Germinal center (tissue), 1 donor: ENCODE measurements around the gene RIPOR2.
A peak's percentile ranks its signal among the peaks of the same experiment; 100 is the strongest.
"Not testable (repeated sequence)": the region's sequence is repeated elsewhere in the genome, so short reads cannot be mapped to it uniquely, and the experiment has no call there.

Experiments used
- DNase-seq: peaks from one replicate; pipeline ENCODE4 v3.0.0; 2012; ENCODE audit warnings: mixed read lengths, low spot score

The RIPOR2 gene

DNA sequence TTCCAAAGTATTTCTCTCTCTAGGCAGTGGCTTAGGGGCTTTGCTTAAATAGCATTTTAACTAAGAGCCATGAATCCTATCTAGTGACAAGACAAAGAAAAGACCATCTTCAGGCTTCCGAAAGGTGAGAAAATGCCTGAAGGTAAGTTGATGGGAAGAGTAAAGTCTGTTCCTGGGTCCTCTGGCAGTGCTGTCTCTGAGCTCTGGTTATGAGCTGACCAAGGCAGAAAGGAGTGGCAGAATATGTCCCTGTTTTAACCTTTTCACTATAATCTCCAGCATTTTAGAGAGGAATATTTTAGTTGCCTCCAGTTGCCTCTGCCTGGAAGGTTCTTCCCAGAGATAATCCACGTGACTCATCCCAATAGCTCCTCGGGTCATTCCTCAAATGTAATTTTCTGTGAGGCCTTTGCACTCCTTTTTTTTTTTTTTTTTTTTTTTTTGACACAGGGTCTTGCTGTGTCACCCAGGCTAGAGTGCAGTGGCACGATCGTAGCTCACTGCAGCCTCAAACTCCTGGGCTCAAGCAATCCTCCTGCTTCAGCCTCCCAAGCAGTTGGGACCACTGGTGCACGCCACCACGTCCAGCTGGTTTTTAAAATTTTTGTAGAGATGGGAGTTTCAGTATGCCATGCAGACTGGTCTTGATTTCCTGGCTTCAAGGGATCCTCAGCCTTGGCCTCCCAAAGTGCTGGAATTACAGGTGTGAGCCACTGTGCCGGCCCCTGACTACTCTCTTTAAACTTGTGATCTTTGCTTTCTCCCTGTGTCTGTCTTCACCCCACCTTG is 133.3 kb downstream of the RIPOR2 start:
- DNase-seq, result no peak

- no peak for DNase-seq
These were observed 136.2 kb downstream of the RIPOR2 start for GRCh38 chr6:24799541-24799915.

DNA sequence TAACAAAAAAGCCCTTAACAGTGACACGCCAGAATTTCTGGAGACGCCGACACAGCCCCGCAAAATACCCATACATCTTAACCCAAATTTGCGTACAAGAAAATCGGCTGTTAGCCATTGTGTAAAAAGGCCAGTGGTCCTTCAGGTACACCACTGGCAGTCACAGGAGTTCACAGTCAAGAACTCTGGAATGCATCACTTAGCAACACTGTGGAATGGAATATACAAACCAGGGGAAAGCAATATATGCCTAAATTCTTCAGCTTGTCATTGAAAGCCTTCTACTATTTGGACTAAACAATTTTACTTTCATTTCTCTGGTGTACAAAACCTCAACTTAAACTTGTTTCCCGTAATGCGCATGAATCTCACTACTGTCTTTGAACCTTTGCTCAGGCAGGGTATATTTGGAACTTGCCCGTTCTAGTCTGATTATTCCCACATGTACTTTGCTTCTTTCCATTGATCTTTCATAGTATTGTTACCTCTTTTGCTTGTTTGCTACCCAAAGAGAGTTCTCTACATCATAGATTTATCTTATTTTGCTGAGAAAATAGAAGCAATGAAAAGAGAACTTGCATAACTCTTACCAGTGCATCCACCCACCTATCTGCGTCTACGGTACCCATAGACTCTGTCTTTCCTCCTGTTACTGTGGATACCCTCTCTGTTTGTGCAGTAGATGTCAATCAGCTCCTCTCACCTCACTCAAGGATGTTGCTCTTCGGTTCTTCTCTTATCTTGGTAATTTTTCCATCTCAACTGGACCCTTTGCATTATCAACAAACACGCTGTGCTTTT is 136.8 kb downstream of the RIPOR2 start, which contains the start of gene ARMH2:
Gene ARMH2, minus strand, starts transcription at position 178 of the 801 bp plus-strand sequence. Its CDS starts 60 bp downstream, at position 118.
- no peak for DNase-seq

DNA sequence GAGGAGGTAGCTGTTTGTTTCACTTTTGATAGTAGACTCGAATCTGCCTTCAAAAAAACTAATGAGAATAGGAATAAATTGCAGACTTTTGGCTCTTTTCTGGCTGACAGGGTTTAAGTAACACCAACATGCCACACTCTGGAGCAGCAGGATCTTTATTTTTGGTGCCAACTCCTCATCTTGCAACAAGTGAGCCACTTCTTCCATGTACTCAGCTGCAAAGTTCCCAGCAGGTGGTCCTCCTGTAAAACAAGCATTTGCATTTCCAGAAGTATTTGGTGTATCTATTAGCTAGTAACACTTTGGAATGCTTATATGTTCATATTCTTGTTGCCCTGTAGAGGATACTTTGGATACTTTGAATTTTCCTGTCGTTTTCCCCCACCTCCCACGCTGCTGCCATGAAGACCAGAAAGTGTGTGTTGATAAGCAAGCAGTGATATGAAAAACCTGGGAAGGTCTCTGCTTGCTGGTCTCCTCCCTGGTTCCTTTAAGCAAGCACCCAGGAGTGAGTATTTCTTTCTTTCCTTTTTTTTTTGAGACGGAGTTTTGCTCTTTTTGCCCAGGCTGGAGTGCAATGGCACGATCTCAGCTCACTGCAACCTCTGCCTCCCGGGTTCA is 138.1 kb downstream of the RIPOR2 start:
- no peak for DNase-seq

DNA sequence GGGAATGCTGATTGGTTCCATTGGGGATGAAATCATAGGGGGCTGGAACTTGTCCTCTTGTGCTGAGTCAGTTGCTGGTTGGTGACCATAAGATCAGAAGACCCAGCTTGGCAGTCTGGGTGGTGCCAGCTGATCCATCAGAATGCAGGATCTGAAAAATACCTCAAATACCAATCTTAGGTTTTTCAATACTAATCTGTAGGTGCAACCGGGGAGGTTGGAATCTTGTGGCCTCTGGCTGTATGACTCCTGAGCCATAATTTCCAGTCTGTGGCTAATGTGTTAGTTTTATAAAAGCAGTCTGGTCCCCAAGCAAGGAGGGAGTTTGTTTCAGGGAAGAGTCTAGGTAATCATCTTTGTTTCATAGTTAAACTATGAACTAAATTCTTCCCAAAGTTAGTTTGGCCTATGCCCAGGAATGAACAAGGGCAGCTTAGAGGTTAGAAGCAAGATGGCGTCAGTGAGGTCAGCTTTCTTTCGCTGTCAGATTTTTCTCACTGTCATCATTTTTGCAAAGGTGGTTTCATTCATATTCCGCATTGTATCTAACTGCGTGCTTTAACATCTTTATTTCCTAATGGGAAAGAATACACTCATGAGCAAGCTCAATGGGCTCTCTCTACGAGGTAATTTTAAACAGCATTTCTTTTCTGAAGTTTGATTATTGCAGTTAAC is 139.0 kb downstream of the RIPOR2 start:
- no peak for DNase-seq

GRCh38 chr6:24795106-24795505 is 140.7 kb downstream of the RIPOR2 start:
- DNase-seq, result no peak

GRCh38 chr6:24788031-24788665 is 147.6 kb downstream of the RIPOR2 start:
- DNase-seq, result no peak

DNA sequence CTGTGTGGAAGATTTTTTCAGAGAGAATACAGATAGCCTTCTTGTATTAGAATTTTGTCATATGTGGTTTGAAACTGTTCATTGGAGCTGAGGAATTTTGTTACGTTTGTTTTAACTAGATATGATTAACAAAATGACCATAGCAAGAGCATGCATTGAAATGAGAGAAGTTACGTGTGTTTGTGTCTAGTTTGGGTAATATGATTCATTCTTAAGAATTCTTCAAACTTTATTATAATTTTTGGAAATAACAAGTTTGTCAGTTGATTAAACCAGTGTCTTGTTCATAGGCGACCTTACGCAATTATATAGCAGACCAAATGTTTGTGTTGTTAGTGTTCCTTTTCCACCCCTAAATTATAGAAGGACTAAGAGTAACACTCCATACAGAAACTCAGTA is 155.6 kb downstream of the RIPOR2 start:
- DNase-seq, result no peak

DNA sequence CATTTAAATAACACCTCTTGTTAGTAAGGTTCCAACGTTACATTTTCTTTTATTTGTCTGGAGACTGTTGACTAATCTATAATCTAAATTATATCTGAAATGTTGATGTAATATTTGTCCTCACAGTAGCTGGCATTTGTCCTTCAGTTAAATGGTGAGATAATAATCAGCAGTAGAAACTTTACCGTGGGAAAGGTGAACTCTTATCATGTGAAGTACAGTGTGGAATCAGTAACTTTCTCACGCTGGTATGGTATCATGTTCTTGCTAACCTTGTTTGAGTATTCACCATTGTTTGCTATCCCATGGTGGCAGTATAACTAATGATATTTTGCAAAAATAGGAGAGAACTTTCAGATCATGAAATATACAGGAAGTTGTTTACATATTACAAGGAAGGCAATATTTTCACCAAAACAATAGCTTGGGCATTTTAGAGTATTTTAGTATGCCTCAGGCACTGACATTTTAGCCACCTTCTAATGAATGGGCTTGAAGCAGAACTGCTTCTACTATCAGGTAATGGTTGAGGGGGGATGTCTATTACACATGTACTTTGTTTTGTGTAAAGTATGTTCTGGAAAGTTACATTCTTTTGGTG is 156.2 kb downstream of the RIPOR2 start:
- DNase-seq, result no peak

- DNase-seq, result no peak
These were observed 156.9 kb downstream of the RIPOR2 start for GRCh38 chr6:24778878-24779277.

DNA sequence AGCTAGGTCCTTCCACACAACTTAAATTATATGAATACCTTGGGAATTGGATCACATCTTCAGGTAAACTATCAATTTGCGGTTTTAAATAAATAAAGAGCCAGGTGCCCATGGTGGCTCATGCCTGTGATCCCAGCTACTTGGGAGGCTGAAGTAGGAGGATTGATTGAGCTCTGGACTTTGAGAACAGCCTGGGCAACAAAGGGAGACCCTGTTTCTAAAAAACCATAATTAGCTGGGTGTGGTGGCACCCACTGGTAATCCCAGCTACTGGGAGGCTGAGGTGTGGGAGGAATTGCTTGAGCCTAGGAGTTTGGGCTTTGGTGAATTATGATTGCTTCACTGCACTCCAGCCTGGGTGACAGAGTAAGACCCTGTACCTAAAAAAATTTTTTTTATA is 157.6 kb downstream of the RIPOR2 start:
- DNase-seq, result no peak

GRCh38 chr6:24777227-24777626 is 158.5 kb downstream of the RIPOR2 start:
- DNase-seq, result no peak

- DNase-seq, result no peak
These were observed 160.2 kb downstream of the RIPOR2 start for GRCh38 chr6:24775520-24776058.

- peak; percentile 97 for DNase-seq
These were observed 160.9 kb downstream of the RIPOR2 start, which contains the start of gene GMNN for GRCh38 chr6:24774696-24775519. Gene GMNN (plus strand): TSS chr6:24774937. CDS start chr6:24777247, 2,310 bp downstream.

DNA sequence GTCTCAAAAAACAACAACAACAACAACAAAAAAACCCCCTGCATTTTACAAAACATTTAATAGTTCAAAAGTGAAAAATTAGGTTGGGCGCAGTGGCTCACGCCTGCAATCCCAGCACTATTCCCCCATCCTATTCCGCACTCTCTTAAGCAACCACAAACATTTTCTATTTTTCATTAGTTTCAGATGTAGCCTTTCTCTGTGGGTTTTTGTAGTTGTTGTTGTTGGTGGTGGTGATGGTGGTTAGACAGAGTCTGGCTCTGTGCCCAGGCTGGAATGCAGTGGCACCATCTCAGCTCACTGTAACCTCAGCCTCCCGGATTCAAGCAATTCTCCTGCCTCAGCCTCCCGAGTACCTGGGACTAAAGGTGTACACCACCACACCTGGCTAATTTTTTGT is 167.4 kb downstream of the RIPOR2 start:
- no peak for DNase-seq

- DNase-seq, result peak; percentile 57
These were observed 168.9 kb downstream of the RIPOR2 start for GRCh38 chr6:24766680-24767462.

DNA sequence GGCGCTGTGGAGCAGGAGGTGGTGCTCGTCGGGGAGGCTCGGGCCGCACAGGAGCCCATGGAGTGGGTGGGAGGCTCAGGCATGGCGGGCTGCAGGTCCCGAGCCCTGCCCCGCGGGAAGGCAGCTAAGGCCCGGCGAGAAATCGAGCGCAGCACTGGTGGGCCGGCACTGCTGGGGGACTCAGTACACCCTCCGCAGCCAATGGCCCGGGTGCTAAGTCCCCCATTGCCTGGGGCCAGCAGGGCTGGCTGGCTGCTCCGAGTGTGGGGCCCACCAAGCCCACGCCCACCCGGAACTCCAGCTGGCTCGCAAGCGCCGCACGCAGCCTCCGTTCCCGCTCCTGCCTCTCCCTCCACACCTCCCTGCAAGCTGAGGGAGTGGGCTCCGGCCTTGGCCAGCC is 169.8 kb downstream of the RIPOR2 start:
- DNase-seq, result not testable (repeated sequence)

- not testable (repeated sequence) for DNase-seq
These were observed 170.6 kb downstream of the RIPOR2 start for GRCh38 chr6:24764833-24765828.
